ENCODE data around the gene ZNF619. TPM values are rescaled to one million over a fixed set of nuclear protein-coding genes. Genes with fewer than 3 reads are reported as not detected.
A peak's percentile ranks its signal among the peaks of the same experiment; 100 is the strongest.

The ZNF619 gene
- total RNA-seq: 1 to 10 TPM in 1 of 2 donors, under 1 TPM in 1; 0.91 to 5.7 TPM

DNA sequence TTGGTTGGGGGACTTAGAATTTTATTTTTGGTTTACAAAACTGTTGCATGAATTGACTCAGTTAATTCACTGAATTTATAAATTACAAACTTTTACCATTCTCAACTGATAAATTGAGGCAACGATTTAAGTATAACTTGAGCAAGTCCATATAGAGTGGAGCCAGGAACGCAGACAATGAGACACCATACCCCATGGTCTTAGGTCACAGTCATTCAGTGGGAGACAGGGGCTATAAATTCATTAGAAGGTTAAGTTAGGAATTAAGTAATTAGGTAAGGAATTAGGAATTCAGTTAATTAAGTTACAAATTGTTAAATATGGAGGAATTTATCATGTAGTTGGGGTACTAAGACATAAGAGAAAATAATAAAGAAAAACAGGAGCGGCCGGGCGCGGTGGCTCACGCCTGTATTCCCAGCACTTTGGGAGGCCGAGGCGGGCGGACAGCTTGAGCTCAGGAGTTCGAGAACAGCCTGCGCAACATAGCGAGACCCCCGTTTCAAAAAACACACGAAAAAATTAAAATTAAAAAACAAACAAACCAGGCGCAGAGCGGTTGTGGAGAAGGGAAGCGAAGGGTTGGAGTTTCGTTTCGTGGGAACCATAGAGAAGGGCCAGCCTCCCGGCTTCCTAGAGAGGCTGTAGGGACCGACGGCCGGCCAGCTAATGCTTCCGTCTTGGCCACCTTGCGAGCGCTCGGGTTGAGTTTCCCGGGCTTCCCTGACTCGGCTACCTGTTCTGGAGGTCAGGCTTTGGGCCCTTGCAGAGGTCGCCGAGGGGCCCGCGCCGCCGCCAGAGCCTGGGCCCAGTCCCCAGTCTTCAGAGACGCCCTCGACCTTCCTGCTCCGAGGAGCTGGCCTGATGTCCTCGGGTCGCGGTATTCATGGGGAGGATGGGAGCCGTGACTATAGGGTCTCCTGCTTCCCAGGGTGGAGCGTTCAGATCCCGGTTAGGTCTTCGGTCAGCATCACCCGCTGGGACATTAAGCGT lies at the start of gene ZNF619:
ZNF619 (plus strand) TSS at position 645 of the 993 bp plus-strand sequence. CDS start 858 bp downstream, outside the sequence.
- H3K9me3 Mint-ChIP-seq: no peaks in the 10 kb centered on the region
- peak; percentile 54 to 57 for DNase-seq (ENCODE audit: low spot score in 2 of 2)
- peak within 1 kb of the TSS; percentile 87 to 97 for H3K27ac Mint-ChIP-seq
- H3K36me3 Mint-ChIP-seq: no peaks in the 10 kb centered on the region
- peak; percentile 74 to 83 for ATAC-seq

DNA sequence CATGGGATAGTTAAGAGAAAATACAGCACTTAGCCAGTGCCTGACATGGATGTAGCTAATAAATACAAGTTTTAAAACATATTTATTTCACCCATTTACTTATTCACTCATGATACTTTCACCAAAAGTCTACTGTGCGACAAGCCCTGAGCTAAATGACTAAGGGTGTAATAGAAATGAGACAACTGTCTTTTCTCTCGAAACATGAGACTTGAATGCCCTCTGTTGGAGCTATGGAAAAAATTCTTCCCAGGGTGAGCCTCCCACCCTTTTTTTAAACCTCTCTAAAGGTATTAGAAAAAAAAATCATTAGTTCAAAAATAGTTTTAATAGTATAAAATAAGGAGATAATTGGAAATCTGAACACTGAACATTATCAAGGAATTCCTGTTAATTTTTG lies 44.1 kb upstream of the ZNF619 start:
- DNase-seq (ENCODE audit: low spot score in 2 of 2) (no peak), ATAC-seq (no peak)
- Mint-ChIP-seq H3K27ac (no peak overlapping the region), H3K9me3 (no peaks in the 10 kb centered on the region), H3K36me3 (peaks cover 0 to 5% of the 10 kb centered on the region in 2 donors)

DNA sequence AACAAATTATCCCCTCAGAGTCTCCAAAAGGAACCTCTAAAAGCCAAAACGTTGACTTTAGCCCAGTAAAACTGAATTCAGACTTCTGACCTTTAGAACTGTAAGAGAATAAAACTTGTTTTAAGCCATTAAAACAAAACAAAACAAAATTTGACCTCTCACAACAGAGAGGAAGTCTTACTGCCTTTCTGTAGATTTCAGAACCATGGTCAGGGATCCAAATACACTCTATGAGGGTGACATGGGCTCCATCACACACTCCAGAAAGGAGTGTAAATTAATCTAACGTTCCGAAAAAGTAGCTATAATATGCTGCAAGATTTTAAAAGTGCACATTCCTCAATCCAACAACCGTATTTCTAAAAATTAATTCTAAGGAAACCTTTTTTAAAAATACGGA lies 39.0 kb upstream of the ZNF619 start:
- ATAC-seq (no peak), DNase-seq (ENCODE audit: low spot score in 2 of 2) (no peak)
- peaks cover 0 to 10% of the 10 kb centered on the region in 2 donors for H3K36me3 Mint-ChIP-seq
- no peak overlapping the region for H3K27ac Mint-ChIP-seq
- H3K9me3 Mint-ChIP-seq: peaks cover 0 to 5% of the 10 kb centered on the region in 2 donors

DNA sequence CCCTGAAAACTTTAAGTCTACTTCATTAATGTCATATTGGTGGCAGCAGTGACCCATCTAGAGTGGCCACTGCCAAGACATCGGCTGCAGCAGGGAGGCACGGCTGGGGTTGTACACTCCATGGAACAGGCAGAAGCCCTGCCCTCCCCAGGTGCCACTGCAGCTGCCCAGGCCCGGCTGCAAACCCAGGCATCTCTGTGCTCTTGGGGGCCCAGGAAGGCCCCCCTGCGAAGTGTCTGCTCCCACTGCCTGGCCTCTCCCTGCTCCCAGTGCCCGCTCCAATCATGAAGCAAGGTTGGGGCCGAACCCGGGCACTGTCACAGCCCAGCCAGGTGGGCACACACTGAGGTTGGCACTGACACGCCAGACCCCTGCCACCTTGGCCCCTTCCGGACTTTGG lies 31.9 kb upstream of the ZNF619 start:
- Mint-ChIP-seq H3K36me3 (peaks cover 0 to 15% of the 10 kb centered on the region in 2 donors), H3K27ac (no peak overlapping the region), H3K9me3 (peaks cover 0 to 5% of the 10 kb centered on the region in 2 donors)
- DNase-seq (ENCODE audit: low spot score in 2 of 2) (no peak), ATAC-seq (no peak)

DNA sequence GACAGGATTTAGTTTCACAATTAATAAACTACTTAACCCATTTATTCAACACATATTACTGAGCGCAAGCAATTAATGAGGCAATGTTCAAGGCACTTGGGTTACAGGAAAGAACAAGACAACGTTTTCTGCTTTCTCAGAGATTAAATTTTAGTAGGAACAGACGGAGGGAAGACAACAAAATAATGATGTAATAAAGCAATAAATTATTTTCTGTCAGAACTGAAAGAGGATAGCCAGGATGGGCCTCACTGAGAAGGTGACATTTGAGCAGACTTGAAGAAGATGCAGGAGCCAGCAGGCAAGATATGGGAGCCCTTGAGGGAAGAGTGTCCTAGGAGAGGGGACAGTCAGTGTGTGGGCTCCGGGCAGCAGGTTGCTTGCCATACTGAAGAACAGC lies 31.0 kb upstream of the ZNF619 start:
- ATAC-seq: no peak

DNA sequence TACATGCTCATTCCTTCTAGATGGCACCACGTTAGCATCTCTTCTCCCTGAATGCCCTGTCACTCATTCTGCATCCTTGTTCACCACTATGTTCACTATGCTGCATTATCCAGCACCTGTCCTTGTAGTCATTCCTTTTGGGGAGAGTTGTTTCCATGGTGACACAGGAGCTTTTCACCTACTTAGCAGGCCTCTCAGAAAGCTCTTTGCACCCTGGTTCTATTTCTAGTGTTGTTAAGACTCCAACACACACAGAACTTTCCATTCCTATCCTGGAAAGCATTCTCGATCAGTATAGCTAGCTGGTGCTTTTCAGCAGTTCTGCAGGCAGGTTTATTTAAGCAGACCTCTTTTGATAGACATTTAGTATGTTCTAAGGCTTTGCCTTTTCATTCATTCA lies 26.5 kb upstream of the ZNF619 start:
- ATAC-seq (no peak), DNase-seq (ENCODE audit: low spot score in 2 of 2) (no peak)
- H3K36me3 Mint-ChIP-seq: peaks cover 5 to 20% of the 10 kb centered on the region in 2 donors
- peak overlapping the region in 1 of 2 donors; percentile 56 for H3K27ac Mint-ChIP-seq
- no peaks in the 10 kb centered on the region for H3K9me3 Mint-ChIP-seq

More for the DNA sequence above, 31.0 kb upstream of the ZNF619 start:
- H3K9me3 Mint-ChIP-seq: no peaks in the 10 kb centered on the region
- peak overlapping the region in 1 of 2 donors; percentile 11 for H3K27ac Mint-ChIP-seq
- peaks cover 0 to 14% of the 10 kb centered on the region in 2 donors for H3K36me3 Mint-ChIP-seq
- DNase-seq (ENCODE audit: low spot score in 2 of 2): no peak

DNA sequence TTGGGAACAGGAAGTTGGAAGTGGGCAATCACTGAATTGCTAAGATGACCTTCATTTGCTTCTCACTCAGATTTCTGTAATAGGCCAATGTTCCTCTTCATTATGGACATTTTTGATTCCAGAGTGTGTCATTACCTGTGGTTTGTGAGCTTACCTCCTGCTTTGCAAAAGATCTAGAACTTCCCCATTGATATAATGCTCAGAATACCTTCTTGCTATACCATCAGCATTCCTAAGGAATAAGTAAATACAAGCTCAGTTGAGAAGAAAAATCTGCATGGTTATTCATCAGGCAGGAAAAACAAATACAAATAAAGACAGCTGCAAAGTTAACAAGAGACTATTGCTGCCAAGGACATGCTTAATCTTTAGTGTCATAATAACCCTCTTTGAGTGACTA lies 25.4 kb upstream of the ZNF619 start:
- ATAC-seq (no peak), DNase-seq (ENCODE audit: low spot score in 2 of 2) (no peak)
- Mint-ChIP-seq H3K27ac (peak overlapping the region; percentile 34 to 89), H3K9me3 (no peaks in the 10 kb centered on the region), H3K36me3 (peaks cover 5 to 19% of the 10 kb centered on the region in 2 donors)

DNA sequence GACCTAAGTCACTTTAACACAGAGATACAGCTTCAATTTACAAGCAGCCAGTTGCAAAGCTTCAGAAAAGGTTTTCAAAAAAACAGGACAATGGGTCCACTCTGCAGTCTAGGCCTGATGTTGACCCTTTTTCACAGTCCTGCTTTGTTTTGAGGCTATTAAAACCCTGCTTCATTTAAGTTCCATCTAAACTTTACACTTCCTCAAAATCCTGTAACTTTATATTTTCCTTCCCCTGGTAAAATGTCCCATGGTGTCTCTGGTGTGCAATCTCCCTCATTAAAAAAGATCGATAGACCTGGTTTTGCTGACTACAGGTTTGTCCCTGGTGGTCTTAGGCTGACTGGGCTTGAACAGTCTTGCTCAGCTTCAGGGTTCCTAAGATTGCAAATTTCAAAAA lies 24.9 kb upstream of the ZNF619 start:
- Mint-ChIP-seq H3K27ac (peak overlapping the region in 1 of 2 donors; percentile 89), H3K36me3 (peaks cover 5 to 24% of the 10 kb centered on the region in 2 donors), H3K9me3 (no peaks in the 10 kb centered on the region)
- DNase-seq (ENCODE audit: low spot score in 2 of 2) (no peak), ATAC-seq (no peak)

DNA sequence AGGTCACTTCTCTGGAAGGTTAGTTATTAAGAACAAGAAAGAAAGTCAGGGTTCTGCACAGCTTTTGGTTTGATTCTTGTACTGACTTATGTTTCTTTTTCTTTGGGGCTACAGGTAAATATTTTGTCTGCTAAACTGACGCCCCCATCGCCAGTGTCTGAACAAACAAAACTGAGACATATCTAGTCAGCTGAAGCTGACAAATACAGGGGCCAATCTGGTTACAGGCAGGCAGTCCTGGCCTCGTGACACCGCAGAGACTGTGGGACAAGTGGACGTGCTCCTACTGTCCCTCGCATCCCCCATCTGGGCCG lies 24.4 kb upstream of the ZNF619 start:
- DNase-seq (ENCODE audit: low spot score in 2 of 2) (no peak), ATAC-seq (no peak)
- Mint-ChIP-seq H3K27ac (peak overlapping the region; percentile 89 to 99), H3K9me3 (no peaks in the 10 kb centered on the region), H3K36me3 (peaks cover 6 to 27% of the 10 kb centered on the region in 2 donors)

DNA sequence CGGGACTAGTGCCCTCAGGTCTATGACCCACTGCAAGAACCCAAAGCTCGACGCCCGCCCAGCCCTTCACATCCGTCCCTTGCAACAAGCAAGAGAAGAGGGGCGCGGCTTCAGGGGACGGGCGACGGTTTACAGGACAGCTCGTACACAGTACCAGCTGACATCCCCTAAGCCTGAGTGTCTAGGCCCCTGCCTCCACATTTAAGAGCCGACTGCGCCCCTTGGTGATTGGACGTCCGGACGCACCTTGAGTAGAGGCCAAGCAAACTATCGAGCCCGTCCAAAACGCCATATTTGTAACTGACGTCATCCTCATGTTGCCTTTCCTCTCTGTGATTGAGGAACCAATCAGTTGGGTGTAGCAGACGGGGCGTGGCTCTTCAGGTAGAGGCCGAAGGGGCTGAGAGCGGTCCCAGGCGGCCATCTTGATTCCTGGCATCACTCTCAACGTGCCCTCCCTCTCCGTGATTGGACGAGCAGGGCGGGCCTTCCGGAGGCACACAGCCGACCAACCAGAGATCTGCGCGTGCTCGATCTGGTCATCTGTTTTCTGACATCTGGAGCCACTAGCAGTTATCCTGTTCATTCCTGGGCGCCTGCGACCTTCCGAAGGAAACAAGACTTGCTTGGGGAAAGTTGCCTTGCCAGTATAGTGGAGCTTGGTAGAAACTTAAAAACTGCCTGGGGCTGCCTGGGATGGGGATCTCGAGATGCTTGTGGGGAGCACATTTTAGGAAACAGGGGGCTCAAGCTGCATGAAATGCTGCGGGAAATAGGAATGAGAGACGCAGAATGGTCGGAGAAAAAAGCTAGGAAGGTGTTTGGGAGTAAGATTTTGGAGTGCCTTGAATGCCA lies 23.8 kb upstream of the ZNF619 start:
- DNase-seq (ENCODE audit: low spot score in 2 of 2) (peak; percentile 89 to 97), ATAC-seq (peak; percentile 93 to 94)
- Mint-ChIP-seq H3K36me3 (peaks cover 12 to 33% of the 10 kb centered on the region in 2 donors), H3K9me3 (no peaks in the 10 kb centered on the region), H3K27ac (peak overlapping the region; percentile 89 to 99)

DNA sequence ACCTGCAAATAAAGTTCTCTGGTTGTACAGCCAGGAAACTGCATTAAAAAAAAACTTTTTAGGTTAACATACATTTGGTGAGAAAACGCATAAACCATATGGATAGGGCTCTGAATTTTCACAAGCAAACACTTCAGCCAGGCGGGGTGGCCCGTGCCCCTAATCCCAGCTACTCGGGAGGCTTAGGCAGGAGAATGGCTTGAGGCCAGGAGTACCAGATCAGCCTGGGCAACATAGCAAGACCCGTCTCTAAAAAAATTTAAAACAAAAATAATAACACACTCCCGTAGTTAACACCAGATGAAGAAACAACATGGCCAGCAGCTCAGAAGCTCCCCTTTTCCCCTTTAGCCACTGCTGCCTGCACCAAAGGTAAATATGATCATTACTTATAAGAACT lies 23.0 kb upstream of the ZNF619 start:
- Mint-ChIP-seq H3K9me3 (no peaks in the 10 kb centered on the region), H3K27ac (peak overlapping the region in 1 of 2 donors; percentile 89), H3K36me3 (peaks cover 20 to 41% of the 10 kb centered on the region in 2 donors)
- DNase-seq (ENCODE audit: low spot score in 2 of 2): no peak
- no peak for ATAC-seq

DNA sequence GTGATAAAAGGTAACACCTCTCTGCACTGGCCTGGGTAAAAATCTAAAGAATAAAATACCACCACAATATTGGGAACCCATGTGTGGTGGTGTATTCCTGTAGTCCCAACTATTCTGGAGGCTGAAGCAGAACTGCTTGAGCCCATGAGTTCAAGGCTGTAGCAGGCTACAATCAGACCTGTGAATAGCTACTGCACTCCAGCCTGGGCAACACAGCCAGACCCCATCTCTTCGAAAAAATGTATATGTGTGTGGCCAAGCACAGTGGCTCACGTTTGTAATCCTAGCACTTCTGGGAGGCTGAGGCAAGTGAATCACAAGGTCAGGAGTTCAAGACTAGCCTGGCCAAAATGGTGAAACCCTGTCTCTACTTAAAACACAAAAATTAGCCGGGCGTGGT lies 21.6 kb upstream of the ZNF619 start:
- Mint-ChIP-seq H3K27ac (peak overlapping the region in 1 of 2 donors; percentile 87), H3K9me3 (no peaks in the 10 kb centered on the region), H3K36me3 (peaks cover 29 to 39% of the 10 kb centered on the region in 2 donors)
- DNase-seq (ENCODE audit: low spot score in 2 of 2) (no peak), ATAC-seq (no peak)

DNA sequence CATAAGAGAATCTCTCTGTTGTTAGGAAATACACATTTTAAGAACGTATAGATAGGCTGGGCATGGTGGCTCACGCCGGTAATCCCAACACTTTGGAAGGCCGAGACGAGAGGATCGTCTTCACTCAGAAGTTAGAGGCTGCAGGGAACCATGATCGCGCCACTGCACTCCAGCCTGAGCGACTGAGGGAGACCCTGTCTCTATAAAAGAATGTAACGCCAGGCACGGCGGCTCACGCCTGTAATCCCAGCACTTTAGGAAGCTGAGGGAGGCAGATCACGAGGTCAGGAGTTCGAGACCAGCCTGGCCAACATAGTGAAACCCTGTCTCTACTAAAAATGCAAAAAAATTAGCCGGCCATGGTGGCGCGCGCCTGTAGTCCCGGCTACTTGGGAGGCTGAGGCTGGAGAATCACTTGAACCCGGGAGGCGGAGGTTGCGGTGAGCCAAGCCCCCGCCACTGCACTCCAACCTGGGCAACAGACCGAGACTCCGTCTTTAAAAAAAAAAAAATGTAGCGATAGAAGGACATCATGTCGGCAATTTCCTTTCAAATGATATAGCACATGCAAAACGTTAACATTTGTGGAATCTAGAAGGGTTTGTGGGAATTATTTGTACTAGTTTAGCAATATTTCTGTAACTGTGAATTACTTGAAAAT lies 20.5 kb upstream of the ZNF619 start:
- Mint-ChIP-seq H3K27ac (peak overlapping the region; percentile 58 to 87), H3K9me3 (no peaks in the 10 kb centered on the region), H3K36me3 (peaks cover 36 to 37% of the 10 kb centered on the region in 2 donors)
- DNase-seq (ENCODE audit: low spot score in 2 of 2) (no peak), ATAC-seq (no peak)

DNA sequence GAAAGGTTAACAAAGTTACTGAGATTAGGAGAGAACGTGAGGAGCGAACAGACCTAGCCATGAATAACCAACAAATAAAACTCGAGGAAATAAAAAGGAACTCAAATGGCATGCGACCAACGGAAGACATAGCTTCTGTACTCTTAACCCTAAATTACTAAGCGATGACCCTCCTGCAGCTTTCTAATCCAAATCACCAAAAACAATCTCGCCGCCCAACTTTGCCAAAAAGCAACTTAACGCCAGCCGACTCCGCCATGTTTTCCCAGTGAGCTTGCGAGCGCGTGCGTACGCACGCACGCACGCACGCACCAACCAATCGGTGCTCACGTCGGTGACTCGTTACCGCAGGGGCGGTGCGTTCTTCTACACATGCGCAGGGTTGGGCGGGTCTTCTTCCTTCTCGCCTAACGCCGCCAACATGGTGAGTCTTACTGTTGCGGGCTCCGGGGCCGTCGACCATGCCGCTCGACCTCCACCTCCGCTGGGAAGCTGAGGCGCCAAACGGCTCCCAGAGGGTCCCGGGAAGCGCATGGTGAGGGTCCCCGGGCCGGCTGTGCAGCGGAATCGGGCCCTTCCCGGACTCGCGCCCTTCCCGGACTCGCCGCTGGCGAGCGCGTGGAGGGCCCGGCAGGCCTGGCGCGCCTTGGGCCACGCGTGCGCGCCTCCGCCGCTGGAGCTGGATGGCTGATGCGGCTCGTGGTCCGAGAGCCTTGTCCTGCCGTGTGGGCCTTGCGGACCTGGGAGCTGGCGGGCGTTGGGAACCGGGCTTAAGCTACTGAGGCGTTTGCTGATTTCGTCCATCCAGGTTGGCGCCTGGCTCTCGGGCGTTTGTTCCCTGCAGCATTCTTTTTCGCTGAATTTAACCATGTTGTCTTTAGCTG lies 19.7 kb upstream of the ZNF619 start, which contains the start of gene RPL14:
RPL14 (plus strand) TSS at position 400 of the 884 bp plus-strand sequence; CDS start at position 533, 133 bp downstream.
- DNase-seq (ENCODE audit: low spot score in 2 of 2): peak; percentile 89 to 92
- H3K9me3 Mint-ChIP-seq: no peaks in the 10 kb centered on the region
- H3K27ac Mint-ChIP-seq: peak within 1 kb of the TSS; percentile 87 to 97
- H3K36me3 Mint-ChIP-seq: peaks cover 37 to 44% of the 10 kb centered on the region in 2 donors
- peak; percentile 75 to 78 for ATAC-seq

DNA sequence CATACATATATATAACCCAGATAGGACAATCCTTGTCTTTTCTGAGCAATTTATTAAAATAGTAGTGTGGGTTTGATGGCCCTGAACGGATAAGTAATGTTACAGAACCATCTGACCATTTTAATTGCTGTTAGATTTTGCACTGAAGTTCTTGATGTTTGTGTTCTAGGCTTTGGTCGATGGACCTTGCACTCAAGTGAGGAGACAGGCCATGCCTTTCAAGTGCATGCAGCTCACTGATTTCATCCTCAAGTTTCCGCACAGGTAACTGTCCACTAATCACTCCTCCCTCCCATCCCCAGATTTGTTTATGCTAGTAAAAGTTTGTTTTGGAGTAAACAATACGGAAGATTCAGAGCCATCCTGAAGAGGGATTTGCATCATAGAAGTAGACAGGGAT lies 18.4 kb upstream of the ZNF619 start:
- Mint-ChIP-seq H3K27ac (peak overlapping the region; percentile 87 to 97), H3K9me3 (no peaks in the 10 kb centered on the region), H3K36me3 (peaks cover 31 to 47% of the 10 kb centered on the region in 2 donors)
- DNase-seq (ENCODE audit: low spot score in 2 of 2): no peak
- no peak for ATAC-seq
